WTC11 (cell line): ENCODE measurements around the gene DYNLT1. TPM values are rescaled to one million over a fixed set of nuclear protein-coding genes. Genes with fewer than 3 reads are reported as not detected.

Experiments used
- ATAC-seq: fragments of 200-7000 bp; cut with Tn5 transposase; 2 replicates; pipeline ENCODE4 v1.10.0; 2021; ENCODE audit warnings: mild to moderate bottlenecking, moderate library complexity
- CTCF ChIA-PET: fragments of 300-600 bp; sonication (Branson Sonifier 250); formaldehyde crosslinking; loops from one replicate; lab custom pipeline; 2021; ENCODE audit warnings: antibody characterized with exemption; lab: Charles Lee
- POLR2A ChIA-PET: fragments of 350-600 bp; sonication (Branson Sonifier 250); formaldehyde crosslinking; loops from one replicate; lab custom pipeline; 2021; ENCODE audit warnings: antibody characterized with exemption; lab: Charles Lee
- DNase-seq: peaks from one replicate; pipeline ENCODE4 v3.0.0; 2021; ENCODE audit warnings: low spot score
- H3K27ac Mint-ChIP-seq: 2 replicates; pipeline ENCODE4 v1.8.0; 2021; ENCODE audit warnings: mixed read lengths
- H3K27me3 Mint-ChIP-seq: 2 replicates; pipeline ENCODE4 v1.8.0; 2021; ENCODE audit warnings: low read depth, mild to moderate bottlenecking, moderate library complexity, mixed read lengths
- H3K36me3 Mint-ChIP-seq: 2 replicates; pipeline ENCODE4 v1.8.0; 2021; ENCODE audit warnings: mixed read lengths
- H3K4me1 Mint-ChIP-seq: 2 replicates; pipeline ENCODE4 v1.8.0; 2022; ENCODE audit warnings: mixed read lengths
- H3K4me3 Mint-ChIP-seq: 2 replicates; pipeline ENCODE4 v1.8.0; 2021; ENCODE audit warnings: mild to moderate bottlenecking, moderate library complexity, mixed read lengths
- H3K9me3 Mint-ChIP-seq: 2 replicates; pipeline ENCODE4 v1.8.0; 2021; ENCODE audit warnings: mixed read lengths
- ARID4B ChIP-seq: sonication (generic); formaldehyde crosslinking; IDR thresholded peaks from 2 replicates; pipeline ENCODE4 v1.8.0; 2023; ENCODE audit warnings: missing genetic modification reagents, mild to moderate bottlenecking, borderline replicate concordance
- ATF1 ChIP-seq: sonication (generic); formaldehyde crosslinking; IDR thresholded peaks from 2 replicates; pipeline ENCODE4 v1.8.1; 2023; ENCODE audit warnings: mild to moderate bottlenecking, moderate library complexity, missing genetic modification reagents
- ATF6 ChIP-seq: sonication (generic); formaldehyde crosslinking; IDR thresholded peaks from 2 replicates; pipeline ENCODE4 v1.8.1; 2023; ENCODE audit warnings: mild to moderate bottlenecking, missing genetic modification reagents
- E2F1 ChIP-seq: sonication (generic); formaldehyde crosslinking; IDR thresholded peaks from 2 replicates; pipeline ENCODE4 v1.8.0; 2022; ENCODE audit warnings: mild to moderate bottlenecking, missing genetic modification reagents
- FOXK1 ChIP-seq: sonication (generic); formaldehyde crosslinking; IDR thresholded peaks from 2 replicates; pipeline ENCODE4 v1.8.0; 2022; ENCODE audit warnings: mild to moderate bottlenecking, moderate library complexity, missing genetic modification reagents
- MAX ChIP-seq: sonication (generic); formaldehyde crosslinking; IDR thresholded peaks from 2 replicates; pipeline ENCODE4 v1.8.0; 2022; ENCODE audit warnings: mild to moderate bottlenecking, missing genetic modification reagents
- PRRX2 ChIP-seq: fragments of 250-450 bp; sonication (Bioruptor Pico); IDR thresholded peaks from 2 replicates; pipeline ENCODE4 v1.8.0; 2021; ENCODE audit warnings: mild to moderate bottlenecking
- SMAD3 ChIP-seq: sonication (generic); formaldehyde crosslinking; IDR thresholded peaks from 2 replicates; pipeline ENCODE4 v1.8.0; 2022; ENCODE audit warnings: missing genetic modification reagents, mild to moderate bottlenecking, borderline replicate concordance
- ZNF138 ChIP-seq: sonication (generic); formaldehyde crosslinking; conservative IDR thresholded peaks from 2 replicates; pipeline ENCODE4 v1.8.1; 2022; ENCODE audit warnings: mild to moderate bottlenecking, moderate library complexity, missing genetic modification reagents
- ZNF423 ChIP-seq: fragments of 250-450 bp; sonication (Bioruptor Pico); IDR thresholded peaks from 2 replicates; pipeline ENCODE4 v2.1.2; 2022; ENCODE audit warnings: mild to moderate bottlenecking, moderate library complexity
- total RNA-seq: library from RNA; stranded (reverse); gene quantifications from 3 replicates; pipeline ENCODE4 v1.2.3, GENCODE V29; 2021
- TF ChIP-seq, protein P1 (sequence below): fragments of 250-450 bp; sonication (Bioruptor Pico); IDR thresholded peaks from 2 replicates; pipeline ENCODE4 v2.1.2; 2022; ENCODE audit warnings: mild to moderate bottlenecking, moderate library complexity
- TF ChIP-seq, protein P2 (sequence below): sonication (generic); formaldehyde crosslinking; IDR thresholded peaks from 2 replicates; pipeline ENCODE4 v1.8.1; 2022; ENCODE audit warnings: missing genetic modification reagents, borderline replicate concordance
- TF ChIP-seq, protein P3 (sequence below): sonication (generic); formaldehyde crosslinking; IDR thresholded peaks from 2 replicates; pipeline ENCODE4 v1.8.1; 2022; ENCODE audit warnings: mild to moderate bottlenecking, missing genetic modification reagents, moderate library complexity, borderline replicate concordance
- TF ChIP-seq, protein P4 (sequence below): fragments of 250-450 bp; sonication (Bioruptor Pico); IDR thresholded peaks from 2 replicates; pipeline ENCODE4 v1.9.0; 2021; ENCODE audit warnings: moderate library complexity, mild to moderate bottlenecking, inconsistent platforms, borderline replicate concordance
- TF ChIP-seq, protein P5 (sequence below): sonication (generic); formaldehyde crosslinking; IDR thresholded peaks from 2 replicates; pipeline ENCODE4 v1.8.1; 2023; ENCODE audit warnings: mild to moderate bottlenecking, moderate library complexity, missing genetic modification reagents

Gene DYNLT1
- total RNA-seq, 1 experiment from 2014 or later = 79.0 TPM

GRCh38 chr6:158621694-158622544, 22.6 kb downstream of the DYNLT1 start:
- ATAC-seq = no peak
- TF ChIP-seq, protein P1, sequence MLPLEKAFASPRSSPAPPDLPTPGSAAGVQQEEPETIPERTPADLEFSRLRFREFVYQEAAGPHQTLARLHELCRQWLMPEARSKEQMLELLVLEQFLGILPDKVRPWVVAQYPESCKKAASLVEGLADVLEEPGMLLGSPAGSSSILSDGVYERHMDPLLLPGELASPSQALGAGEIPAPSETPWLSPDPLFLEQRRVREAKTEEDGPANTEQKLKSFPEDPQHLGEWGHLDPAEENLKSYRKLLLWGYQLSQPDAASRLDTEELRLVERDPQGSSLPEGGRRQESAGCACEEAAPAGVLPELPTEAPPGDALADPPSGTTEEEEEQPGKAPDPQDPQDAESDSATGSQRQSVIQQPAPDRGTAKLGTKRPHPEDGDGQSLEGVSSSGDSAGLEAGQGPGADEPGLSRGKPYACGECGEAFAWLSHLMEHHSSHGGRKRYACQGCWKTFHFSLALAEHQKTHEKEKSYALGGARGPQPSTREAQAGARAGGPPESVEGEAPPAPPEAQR (CRISPR knock-in tag) = no peak
- TF ChIP-seq, protein P2, sequence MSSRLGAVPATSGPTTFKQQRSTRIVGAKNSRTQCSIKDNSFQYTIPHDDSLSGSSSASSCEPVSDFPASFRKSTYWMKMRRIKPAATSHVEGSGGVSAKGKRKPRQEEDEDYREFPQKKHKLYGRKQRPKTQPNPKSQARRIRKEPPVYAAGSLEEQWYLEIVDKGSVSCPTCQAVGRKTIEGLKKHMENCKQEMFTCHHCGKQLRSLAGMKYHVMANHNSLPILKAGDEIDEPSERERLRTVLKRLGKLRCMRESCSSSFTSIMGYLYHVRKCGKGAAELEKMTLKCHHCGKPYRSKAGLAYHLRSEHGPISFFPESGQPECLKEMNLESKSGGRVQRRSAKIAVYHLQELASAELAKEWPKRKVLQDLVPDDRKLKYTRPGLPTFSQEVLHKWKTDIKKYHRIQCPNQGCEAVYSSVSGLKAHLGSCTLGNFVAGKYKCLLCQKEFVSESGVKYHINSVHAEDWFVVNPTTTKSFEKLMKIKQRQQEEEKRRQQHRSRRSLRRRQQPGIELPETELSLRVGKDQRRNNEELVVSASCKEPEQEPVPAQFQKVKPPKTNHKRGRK (CRISPR knock-in tag) = no peak
- no peak for TF ChIP-seq PRRX2 (CRISPR knock-in tag)
- TF ChIP-seq ARID4B (CRISPR knock-in tag) = no peak
- TF ChIP-seq MAX (CRISPR knock-in tag) = no peak
- TF ChIP-seq, all 79 proteins: peak for 0
- H3K27ac Mint-ChIP-seq = no peak overlapping the region
- H3K4me1 Mint-ChIP-seq = 0 out of 2 replicates have a peak, but pooled peaks cover 5% of the 10 kb centered on the region
- DNase-seq = no peak
- no peaks in the 10 kb centered on the region for H3K27me3 Mint-ChIP-seq
- ChIA-PET CTCF (no interaction called here), POLR2A (no interaction called here)
- peaks cover 7% of the 10 kb centered on the region for H3K9me3 Mint-ChIP-seq
- no peak overlapping the region for H3K4me3 Mint-ChIP-seq
- H3K36me3 Mint-ChIP-seq = peaks cover 58% of the 10 kb centered on the region

GRCh38 chr6:158620963-158621693, 23.4 kb downstream of the DYNLT1 start:
- ChIA-PET CTCF (no interaction called here), POLR2A (no interaction called here)
- no peak overlapping the region for H3K27ac Mint-ChIP-seq
- peaks cover 57% of the 10 kb centered on the region for H3K36me3 Mint-ChIP-seq
- DNase-seq (no peak), ATAC-seq (no peak)
- no peaks in the 10 kb centered on the region for H3K27me3 Mint-ChIP-seq
- H3K4me3 Mint-ChIP-seq = no peak overlapping the region
- H3K4me1 Mint-ChIP-seq = 0 out of 2 replicates have a peak, but pooled peaks cover 5% of the 10 kb centered on the region
- peaks cover 7% of the 10 kb centered on the region for H3K9me3 Mint-ChIP-seq
- TF ChIP-seq SMAD3 (CRISPR knock-in tag) = no peak
- no peak for TF ChIP-seq ZNF423 (CRISPR knock-in tag)
- TF ChIP-seq, protein P3, sequence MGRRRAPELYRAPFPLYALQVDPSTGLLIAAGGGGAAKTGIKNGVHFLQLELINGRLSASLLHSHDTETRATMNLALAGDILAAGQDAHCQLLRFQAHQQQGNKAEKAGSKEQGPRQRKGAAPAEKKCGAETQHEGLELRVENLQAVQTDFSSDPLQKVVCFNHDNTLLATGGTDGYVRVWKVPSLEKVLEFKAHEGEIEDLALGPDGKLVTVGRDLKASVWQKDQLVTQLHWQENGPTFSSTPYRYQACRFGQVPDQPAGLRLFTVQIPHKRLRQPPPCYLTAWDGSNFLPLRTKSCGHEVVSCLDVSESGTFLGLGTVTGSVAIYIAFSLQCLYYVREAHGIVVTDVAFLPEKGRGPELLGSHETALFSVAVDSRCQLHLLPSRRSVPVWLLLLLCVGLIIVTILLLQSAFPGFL (CRISPR knock-in tag) = no peak
- TF ChIP-seq, protein P4, sequence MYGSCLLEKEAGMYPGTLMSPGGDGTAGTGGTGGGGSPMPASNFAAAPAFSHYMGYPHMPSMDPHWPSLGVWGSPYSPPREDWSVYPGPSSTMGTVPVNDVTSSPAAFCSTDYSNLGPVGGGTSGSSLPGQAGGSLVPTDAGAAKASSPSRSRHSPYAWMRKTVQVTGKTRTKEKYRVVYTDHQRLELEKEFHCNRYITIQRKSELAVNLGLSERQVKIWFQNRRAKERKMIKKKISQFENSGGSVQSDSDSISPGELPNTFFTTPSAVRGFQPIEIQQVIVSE (CRISPR knock-in tag) = no peak
- no peak for TF ChIP-seq FOXK1
- TF ChIP-seq ZNF138 (CRISPR knock-in tag) = no peak
- TF ChIP-seq ATF1 = no peak
- no peak for TF ChIP-seq E2F1 (CRISPR knock-in tag)
- no peak for TF ChIP-seq ATF6 (CRISPR knock-in tag)
- TF ChIP-seq, protein P5, sequence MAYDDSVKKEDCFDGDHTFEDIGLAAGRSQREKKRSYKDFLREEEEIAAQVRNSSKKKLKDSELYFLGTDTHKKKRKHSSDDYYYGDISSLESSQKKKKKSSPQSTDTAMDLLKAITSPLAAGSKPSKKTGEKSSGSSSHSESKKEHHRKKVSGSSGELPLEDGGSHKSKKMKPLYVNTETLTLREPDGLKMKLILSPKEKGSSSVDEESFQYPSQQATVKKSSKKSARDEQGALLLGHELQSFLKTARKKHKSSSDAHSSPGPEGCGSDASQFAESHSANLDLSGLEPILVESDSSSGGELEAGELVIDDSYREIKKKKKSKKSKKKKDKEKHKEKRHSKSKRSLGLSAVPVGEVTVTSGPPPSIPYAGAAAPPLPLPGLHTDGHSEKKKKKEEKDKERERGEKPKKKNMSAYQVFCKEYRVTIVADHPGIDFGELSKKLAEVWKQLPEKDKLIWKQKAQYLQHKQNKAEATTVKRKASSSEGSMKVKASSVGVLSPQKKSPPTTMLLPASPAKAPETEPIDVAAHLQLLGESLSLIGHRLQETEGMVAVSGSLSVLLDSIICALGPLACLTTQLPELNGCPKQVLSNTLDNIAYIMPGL = no peak
